GM13977 (cell line): ENCODE results near the gene TAGLN.

Experiments
- DNase-seq: peaks from one replicate; pipeline ENCODE4 v3.0.0; 2012; ENCODE audit warnings: low spot score
- CTCF ChIP-seq: IDR thresholded peaks from 2 replicates; pipeline ENCODE4 v1.5.1; 2012; ENCODE audit warnings: mild to moderate bottlenecking, control low read depth; ENCODE audit not compliant: insufficient read depth; ENCODE audit errors: extremely low read depth, missing control alignments
- in situ Hi-C: fragments of 300-500 bp; cut with MboI; formaldehyde crosslinking; loops from one replicate; pipeline ENCODE4 v1.12.0; 2022; ENCODE audit warnings: low sequenced_read_pairs, low pct_unique_long_range_greater_than_20kb, mixed read lengths, inconsistent platforms; ENCODE audit not compliant: unreplicated experiment

Gene TAGLN

GRCh38 chr11:117218133-117218915, 19.2 kb downstream of the TAGLN start:
- DNase-seq: no peak
- in situ Hi-C loops: no loop called here
- TF ChIP-seq CTCF: no peak

GRCh38 chr11:117219001-117219400, 19.8 kb downstream of the TAGLN start:
- DNase-seq: no peak
- TF ChIP-seq CTCF: no peak
- in situ Hi-C loops: no loop called here

- no peak for DNase-seq
- TF ChIP-seq CTCF: no peak
- in situ Hi-C loops: no loop called here
These were observed 20.3 kb downstream of the TAGLN start for GRCh38 chr11:117219455-117219854.

- DNase-seq: no peak
- in situ Hi-C loops: no loop called here
- TF ChIP-seq CTCF: no peak
These were observed 20.8 kb downstream of the TAGLN start for GRCh38 chr11:117219995-117220394.

- no peak for DNase-seq
- in situ Hi-C loops: no loop called here
- no peak for TF ChIP-seq CTCF
These were observed 21.4 kb downstream of the TAGLN start for GRCh38 chr11:117220568-117220967.

GRCh38 chr11:117220999-117221774, 22.0 kb downstream of the TAGLN start:
- TF ChIP-seq CTCF: no peak
- in situ Hi-C loops: no loop called here
- no peak for DNase-seq
